GM19351 (cell line): ENCODE results near the gene GALNT6.
"Not testable (repeated sequence)": the region's sequence is repeated elsewhere in the genome, so short reads cannot be mapped to it uniquely, and the experiment has no call there.

Source experiments
- ATAC-seq: cut with Tn5 transposase; IDR thresholded peaks from one replicate; pipeline ENCODE4 v1.9.1; 2021; ENCODE audit warnings: mild to moderate bottlenecking, moderate library complexity; ENCODE audit not compliant: unreplicated experiment

GALNT6 gene

DNA sequence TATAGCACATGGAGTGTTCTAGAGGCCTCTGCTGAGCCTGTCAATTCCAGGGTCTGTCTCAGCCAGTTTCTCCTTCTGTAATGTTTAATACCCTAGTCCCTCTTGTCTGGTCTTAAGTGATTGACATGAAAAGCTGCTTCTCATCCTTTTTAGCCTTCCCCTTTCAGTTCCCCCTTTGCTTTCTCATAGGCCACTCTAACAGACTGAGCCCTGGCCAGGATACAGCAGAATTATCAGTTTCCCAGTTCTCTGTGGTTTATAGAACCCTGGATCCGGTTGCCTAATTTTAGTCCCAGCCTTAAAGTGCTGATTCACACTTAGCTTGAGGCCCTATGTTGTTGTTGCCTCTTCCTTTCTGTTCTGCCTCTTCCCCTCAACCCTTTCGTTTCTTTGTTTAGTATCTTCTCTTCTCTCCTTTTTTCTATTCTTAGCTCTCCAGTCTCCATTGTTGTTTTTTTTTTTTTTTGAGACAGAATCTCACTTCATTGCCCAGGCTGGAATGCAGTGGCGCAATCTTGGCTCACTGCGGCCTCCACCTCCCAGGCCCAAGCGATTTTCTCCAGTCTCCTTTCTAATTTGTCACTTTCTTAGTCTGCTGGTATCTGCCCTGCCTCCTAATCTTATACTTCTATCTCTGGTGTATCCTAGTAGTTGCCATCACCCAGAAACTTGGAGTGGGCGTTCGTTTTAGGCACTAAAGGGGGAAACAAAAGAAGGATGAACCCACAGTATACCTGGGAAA lies 64.3 kb downstream of the GALNT6 start:
- ATAC-seq, result no peak

DNA sequence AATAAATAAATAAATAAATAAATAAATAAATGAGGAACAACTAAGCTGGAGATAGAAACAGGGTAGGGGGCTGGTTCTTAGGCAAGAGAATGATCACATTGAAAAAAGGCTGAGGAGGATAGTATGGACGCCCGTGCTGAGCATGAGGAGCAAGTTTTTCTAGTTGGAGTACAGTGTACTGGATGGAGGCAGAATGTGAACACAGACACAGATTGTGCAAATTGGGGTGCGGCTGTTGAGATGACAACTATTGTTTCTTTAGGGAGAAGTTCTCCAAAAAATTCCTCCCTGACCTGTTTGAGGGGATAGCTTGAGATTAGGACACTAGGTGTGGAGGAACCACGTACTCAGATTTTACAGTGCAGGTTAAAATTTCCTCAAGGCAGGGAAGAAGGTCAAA lies 66.3 kb downstream of the GALNT6 start:
- ATAC-seq, result no peak

DNA sequence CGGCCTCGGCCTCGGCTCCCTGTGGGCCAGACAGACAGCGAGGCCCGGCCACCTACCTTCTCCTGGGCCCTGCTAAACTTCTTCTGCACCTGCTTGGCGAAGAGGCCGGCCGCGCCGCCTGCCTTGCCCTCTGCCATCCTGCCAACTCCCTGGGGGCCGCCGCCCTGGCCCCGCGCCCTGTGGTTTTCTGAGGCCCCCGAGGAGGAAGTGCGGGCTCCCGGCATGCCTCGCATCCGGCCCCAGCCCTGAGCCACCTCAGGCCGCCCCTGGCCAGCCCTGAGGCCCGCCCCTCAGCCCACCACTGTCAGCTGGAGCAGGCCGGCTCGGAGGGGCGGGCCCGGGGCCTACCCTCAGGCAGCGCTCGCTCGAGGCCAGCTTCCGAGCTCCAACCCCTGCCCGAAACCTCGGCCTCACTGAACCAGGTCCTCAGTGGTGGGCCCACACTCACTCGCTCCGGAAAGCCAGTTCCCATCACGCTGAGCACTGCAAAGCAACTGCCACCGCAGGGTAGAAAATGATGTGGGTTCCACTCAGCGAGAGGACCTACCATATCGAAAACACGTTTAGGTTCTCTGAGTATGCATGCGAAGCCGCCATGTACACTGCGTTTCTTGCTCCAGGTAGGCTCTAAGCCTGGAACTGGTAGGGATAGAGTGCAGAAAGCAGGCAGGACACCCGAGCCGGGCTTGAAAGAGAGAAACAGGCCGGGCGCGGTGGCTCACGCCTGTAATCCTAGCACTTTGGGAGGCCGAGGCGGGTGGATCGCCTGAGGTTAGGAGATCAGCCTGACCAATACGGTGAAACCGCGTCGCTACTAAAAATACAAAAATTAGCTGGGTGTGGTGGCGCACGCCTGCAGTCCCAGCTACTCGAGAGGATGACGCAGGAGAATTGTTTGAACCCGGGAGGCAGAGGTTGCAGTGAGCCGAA lies 67.0 kb downstream of the GALNT6 start, which contains the start of gene BIN2:
Gene BIN2 (minus strand): TSS at position 209 of the 930 bp plus-strand sequence. CDS start 72 bp downstream, at position 137.
- ATAC-seq, result peak; percentile 66

DNA sequence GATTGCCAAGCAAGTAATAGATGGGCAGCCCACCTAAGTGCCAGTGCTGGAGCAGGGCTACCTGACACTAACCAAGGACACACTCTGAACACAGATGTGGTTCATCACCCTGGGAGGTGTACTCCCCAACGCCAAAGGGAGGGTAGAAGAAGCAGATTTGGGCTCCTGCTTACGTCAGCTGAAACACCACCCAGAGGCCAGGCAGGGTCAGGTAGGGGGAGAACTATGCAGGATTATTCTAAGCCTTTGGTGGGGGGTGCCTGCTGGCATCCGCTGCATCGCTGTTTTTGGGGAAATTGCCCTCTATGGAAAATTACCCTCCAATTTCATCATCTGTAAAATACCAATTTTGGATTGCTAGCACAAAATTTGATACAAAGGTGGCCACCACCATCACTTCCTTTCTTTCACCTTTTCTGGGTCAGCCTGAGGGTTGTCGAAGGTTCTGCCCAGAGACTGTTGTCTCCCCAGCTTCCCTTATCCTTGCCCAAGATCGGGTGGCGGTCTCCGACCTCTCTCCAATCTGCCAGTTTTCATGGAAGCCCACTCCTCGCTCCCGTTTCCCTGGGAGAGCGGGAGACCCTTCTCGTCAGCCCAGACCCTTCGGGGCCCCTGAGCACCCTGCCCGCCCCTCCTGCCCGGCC lies 67.8 kb downstream of the GALNT6 start:
- ATAC-seq, result no peak

DNA sequence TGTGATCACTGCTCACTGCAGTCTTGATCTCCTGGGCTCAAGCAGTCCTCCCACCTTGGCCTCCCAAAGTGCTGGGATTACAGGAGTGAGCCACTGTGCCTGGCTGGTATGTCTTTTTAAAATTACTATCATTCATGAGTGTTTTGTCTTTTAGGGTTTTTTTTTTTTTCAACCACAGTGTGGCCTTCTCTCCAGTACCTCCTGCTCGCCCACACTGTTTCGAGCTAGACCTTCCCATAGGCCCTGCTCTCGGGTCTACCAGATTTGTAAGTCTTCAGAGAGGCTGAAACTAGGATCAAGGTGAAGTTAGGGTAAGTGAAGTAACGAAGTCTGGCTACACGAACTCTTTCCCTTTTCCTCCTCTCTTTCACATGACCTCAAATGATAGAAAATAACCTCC lies 68.8 kb downstream of the GALNT6 start:
- ATAC-seq, result no peak

DNA sequence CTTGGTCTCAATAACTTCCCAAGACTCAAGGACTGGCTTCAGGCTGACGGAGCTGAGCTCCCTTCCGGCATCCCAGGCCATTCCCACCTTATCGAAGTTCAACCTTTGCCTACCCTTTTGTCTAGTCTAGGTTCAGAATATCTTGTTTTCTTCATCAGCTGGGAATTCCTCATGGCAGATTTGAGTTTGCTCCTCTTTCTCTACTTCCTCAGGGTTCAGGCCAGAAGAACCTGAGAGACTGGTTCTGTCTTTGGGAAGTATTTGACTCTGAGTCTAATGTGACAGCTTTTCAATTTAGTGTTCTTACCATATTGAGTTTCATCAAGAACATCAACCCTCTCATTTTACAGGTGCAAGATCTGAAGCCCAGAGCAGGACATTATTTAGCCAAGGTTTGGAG lies 69.3 kb downstream of the GALNT6 start:
- ATAC-seq, result no peak

DNA sequence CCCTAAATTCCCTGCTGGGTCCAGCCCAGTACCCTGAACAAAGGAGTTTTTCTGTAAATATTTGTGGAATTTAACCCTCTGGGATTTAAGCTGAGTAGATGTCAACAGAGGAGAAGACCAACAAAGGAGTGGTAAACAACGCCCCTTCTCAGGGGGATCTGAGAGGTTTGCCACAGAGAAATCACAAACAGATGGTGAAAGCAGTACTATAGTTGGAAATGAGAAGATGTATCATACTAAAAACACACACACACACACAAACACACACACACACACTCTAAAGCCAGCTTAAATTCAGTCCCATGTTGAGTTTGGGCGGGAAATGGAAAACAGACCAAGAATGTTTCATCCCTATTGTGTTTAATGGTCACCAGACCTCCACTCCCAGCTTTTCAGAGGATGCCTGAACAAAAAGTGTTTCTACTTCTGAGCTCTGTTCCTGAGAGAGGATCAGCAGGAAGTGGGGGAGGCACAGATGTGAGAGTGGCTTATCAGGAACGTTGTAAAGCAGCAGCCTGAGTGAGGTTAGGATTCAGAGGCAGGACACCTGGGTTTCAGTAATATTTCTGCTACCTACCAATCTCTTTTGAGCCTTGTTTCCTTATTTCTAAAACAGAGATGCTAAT lies 70.4 kb downstream of the GALNT6 start:
- ATAC-seq, result no peak

DNA sequence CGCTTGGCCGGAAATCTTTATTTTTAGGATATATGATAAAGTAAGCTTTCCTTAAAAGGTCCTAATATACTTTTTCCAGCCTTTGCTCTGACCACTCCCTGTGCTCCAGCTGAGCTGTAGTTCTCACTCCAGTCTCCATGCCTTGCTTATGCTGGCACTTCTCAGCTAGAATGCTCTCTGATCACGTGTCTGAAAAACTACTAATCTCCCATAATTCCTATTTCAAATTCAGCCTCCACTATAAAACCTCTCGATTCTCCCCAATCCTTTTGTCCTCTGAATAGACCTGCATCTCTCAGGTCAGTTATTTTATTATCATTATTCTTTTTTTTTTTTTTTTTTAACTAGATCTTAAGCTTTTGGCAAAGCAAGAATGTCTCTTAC lies 70.9 kb downstream of the GALNT6 start:
- no peak for ATAC-seq

DNA sequence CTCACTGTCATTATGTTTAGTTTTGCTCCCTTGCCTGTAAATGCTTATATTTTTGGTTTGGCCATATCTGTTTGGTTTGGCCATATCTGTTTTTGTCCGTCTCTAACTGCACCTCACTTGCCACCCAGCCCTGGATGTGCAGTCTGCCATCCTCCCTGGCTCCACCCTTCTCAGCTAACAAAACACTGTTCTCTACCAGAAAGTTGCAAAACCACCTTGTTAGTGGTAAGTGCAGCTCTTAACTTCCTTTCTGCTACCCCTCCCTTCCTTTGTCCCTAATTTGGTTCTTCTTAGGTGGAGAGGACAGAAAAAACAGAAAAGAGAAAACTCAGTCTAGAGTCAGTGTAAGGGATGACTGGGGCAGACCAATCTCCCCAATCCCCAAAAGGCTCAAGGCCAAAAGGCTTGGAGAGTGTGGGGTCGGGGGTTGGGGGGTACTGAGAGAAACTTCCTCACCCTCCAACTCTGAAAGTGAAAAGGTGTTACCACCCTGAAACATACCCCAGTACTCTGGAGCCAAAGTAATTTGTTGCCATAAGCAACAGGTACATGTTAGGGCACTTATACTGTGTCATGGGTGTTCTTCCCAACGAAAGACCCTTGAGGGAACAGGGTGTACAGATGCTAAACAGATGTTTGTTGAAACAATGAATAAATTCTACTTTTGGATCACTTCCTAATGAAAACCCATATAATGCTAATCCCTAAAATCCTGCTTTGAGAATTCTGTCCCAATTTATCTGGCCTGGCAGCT lies 72.2 kb downstream of the GALNT6 start:
- no peak for ATAC-seq

DNA sequence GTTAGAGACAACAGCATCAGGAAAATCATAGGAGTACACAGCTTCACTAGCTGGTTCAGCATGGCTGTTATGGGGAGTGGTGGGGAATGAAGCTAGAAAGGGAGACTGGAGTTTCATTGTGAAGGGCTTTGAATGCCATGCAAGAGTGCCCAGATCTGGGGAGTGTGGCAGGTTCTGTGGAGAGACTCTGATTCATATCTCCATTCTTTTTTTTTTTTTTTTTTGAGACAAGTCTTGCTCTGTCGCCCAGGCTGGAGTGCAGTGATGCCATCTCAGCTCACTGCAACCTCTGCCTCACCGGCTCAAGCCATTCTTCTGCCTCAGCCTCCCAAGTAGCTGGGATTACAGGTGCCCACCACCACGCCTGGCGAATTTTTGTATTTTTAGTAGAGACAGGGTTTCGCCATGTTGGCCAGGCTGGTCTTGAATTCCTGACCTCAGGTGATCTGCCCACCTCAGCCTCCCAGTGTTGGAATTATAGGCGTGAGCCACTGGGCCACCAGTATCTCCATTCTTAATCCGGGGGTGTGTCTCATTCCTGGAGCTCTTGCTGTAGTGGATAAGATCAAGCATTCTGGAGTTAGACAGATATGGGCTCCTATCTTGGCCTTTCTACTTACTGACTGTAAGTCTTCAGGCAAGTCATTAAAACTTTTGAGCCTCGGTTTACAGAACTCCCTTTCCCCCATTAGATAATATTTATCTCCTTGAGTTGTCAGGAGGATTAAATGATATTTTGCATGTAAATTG lies 73.0 kb downstream of the GALNT6 start:
- not testable (repeated sequence) for ATAC-seq

DNA sequence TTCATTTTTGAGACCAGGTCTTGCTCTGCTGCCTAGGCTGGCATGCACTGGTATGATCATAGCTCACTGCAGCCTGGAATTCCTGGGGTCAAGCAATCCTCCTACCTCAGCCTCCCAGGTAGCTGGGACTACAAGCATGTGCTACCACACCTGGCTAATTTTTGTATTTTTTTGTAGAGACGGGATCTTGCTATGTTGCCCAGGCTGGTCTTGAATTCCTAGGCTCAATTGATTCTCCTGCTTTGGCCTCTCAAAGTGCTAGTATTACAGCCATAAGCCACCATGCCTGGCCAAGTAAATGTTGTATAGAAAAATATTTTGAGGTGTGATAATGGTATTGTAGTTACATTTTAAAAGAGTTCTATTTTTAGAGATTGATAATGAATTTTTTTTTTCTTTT lies 79.8 kb downstream of the GALNT6 start:
- no peak for ATAC-seq

DNA sequence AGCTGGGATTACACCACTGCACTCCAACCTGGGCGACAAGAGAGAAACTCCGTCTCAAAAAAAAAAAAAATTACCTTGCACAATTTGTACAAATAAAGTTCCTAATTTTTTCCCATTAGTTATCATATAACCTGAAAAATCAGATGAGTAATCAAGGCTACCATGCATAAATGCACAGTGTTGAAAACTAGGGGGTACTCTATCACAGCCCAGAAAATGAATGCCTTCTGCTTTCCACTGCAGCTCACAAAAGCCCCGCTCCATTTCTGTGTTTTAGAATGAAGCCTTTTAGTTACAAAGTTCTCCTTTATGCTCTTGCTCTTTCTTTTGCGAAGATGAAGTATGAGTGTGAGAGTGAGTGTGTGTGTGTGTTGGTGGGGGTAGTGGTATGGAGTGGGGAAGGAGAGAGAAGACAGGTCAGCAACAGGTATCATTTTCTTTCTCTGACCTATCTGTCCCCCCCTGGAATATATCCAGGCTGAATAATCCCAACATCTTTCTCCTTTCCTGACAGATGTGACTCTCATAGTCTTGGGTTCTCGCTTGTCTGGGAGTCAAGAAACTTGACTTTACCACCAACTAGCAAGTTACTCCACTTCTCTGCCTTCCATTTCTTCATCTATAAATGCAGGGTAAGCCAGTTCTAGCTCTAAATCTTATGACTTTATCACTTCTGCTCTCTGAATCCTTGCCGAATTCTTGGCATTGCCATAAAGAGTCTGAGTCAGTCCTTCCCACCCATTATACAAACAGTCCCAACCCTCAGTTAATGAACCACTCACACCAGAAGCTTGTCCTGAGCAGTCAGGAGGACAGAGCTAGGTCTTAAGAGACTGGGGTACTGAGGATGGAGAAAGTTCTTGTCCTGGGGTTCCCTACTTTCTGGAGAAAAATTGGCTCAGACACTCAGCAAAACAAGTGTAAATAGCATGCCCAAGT lies 83.3 kb downstream of the GALNT6 start:
- ATAC-seq, result no peak

DNA sequence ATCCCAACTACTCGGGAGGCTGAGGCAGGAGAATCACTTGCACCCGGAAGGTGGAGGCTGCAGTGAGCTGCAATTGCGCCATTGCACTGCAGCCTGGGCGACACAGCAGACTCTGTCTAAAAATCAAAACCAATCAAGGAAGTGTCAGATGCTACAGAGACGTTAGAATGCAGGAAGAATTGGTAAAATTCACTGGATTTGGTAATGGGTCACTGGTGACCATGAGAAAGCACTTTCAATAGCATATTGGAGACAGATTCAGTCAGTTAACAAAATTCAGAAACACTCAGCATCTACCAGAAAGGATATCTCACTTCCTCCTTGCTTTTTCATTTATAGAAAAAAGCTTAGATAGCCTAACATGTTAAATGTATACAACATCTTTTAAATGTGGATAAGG lies 84.7 kb downstream of the GALNT6 start:
- ATAC-seq, result no peak
